MM.1S (cell line): Measurements from ENCODE around the gene DCPS.
A peak's percentile ranks its signal among the peaks of the same experiment; 100 is the strongest.
"Not testable (repeated sequence)": the region's sequence is repeated elsewhere in the genome, so short reads cannot be mapped to it uniquely, and the experiment has no call there.

Experiments used
- DNase-seq: peaks from one replicate; pipeline ENCODE4 v3.0.0-alpha.2; 2015
- H2AFZ ChIP-seq: fragments of 300-600 bp; sonication (generic); 2 replicates; pipeline ENCODE4 v1.6.0; 2016; ENCODE audit warnings: antibody characterized with exemption, low read length
- H3F3A ChIP-seq: fragments of 300-600 bp; sonication (generic); 2 replicates; pipeline ENCODE4 v1.6.1; 2016; ENCODE audit warnings: mild to moderate bottlenecking, antibody characterized with exemption, low read length, moderate library complexity, mixed read lengths; ENCODE audit not compliant: insufficient read depth
- H3K27ac ChIP-seq: fragments of 300-600 bp; sonication (generic); 2 replicates; pipeline ENCODE4 v1.5.1; 2016; ENCODE audit warnings: mild to moderate bottlenecking, low read length
- H3K27me3 ChIP-seq: fragments of 300-600 bp; sonication (generic); replicated peaks from 2 replicates; pipeline ENCODE4 v1.6.0; 2016; ENCODE audit warnings: low read length; ENCODE audit not compliant: insufficient read depth
- H3K36me3 ChIP-seq: fragments of 300-600 bp; sonication (generic); replicated peaks from 2 replicates; pipeline ENCODE4 v1.6.1; 2016; ENCODE audit warnings: mild to moderate bottlenecking, low read length, mixed read lengths; ENCODE audit not compliant: insufficient read depth
- H3K4me1 ChIP-seq: fragments of 300-600 bp; sonication (generic); 2 replicates; pipeline ENCODE4 v1.6.1; 2016; ENCODE audit warnings: low read length, mixed read lengths
- H3K4me2 ChIP-seq: fragments of 300-600 bp; sonication (generic); 2 replicates; pipeline ENCODE4 v1.6.0; 2016; ENCODE audit warnings: low read depth, low read length
- H3K4me3 ChIP-seq: fragments of 300-600 bp; sonication (generic); 2 replicates; pipeline ENCODE4 v1.5.1; 2016; ENCODE audit warnings: low read length, mixed read lengths
- H3K79me2 ChIP-seq: fragments of 300-600 bp; sonication (generic); 2 replicates; pipeline ENCODE4 v1.6.1; 2016; ENCODE audit warnings: mixed run types, low read length, mixed read lengths
- H3K9ac ChIP-seq: fragments of 300-600 bp; sonication (generic); 2 replicates; pipeline ENCODE4 v1.6.1; 2016; ENCODE audit warnings: low read length, mixed read lengths
- H3K9me2 ChIP-seq: fragments of 300-600 bp; sonication (generic); replicated peaks from 2 replicates; pipeline ENCODE4 v1.6.1; 2016; ENCODE audit warnings: mild to moderate bottlenecking, low read length, mixed read lengths; ENCODE audit not compliant: insufficient read depth
- H3K9me3 ChIP-seq: fragments of 300-600 bp; sonication (generic); replicated peaks from 2 replicates; pipeline ENCODE4 v1.6.1; 2016; ENCODE audit warnings: mild to moderate bottlenecking, low read length, mixed read lengths; ENCODE audit not compliant: insufficient read depth
- H4K20me1 ChIP-seq: fragments of 300-600 bp; sonication (generic); 2 replicates; pipeline ENCODE4 v1.6.1; 2016; ENCODE audit warnings: mild to moderate bottlenecking, low read length, moderate library complexity, mixed read lengths; ENCODE audit not compliant: insufficient read depth
- EZH2 ChIP-seq: fragments of 300-600 bp; sonication (generic); optimal IDR thresholded peaks from 2 replicates; pipeline ENCODE3; 2017; ENCODE audit warnings: low read depth, mild to moderate bottlenecking, antibody characterized with exemption, low read length, mixed read lengths
- EZH2phosphoT487 ChIP-seq: fragments of 300-600 bp; sonication (generic); IDR thresholded peaks from 2 replicates; pipeline ENCODE4 v1.6.1; 2018; ENCODE audit warnings: antibody characterized with exemption, low read length
- TF ChIP-seq, protein P1 (sequence below): fragments of 300-600 bp; sonication (generic); IDR thresholded peaks from 2 replicates; pipeline ENCODE4 v1.5.1; 2016; ENCODE audit warnings: antibody characterized with exemption, low read length, mixed read lengths

Gene DCPS

DNA sequence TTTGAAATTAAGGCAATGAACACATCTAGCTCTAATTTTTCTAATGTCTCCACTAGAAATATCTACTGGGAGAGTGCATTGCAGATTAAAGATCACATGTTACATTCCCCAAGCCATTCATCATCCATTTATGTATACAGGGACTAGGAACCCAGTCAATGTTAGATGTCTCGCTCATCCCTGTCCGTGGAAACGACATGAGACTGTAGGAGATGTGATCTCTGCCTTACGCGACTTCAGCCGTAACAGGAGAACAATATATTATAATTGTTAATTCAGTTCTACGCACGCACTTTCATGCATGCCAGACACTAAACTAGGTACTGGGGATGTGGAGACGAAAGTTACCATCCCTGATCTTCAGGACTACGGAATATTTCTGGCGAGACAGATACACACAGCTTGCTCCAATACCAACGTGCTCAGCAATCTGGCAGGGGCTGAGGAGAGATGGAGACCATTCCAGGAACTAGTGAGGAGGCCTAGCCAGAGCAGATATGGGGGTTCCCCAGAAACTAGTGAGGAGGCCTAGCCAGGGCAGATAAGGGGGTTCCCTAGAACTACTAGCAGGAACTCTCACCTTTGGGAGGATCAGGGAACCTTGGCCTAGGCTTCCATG, 706 bp downstream of the DCPS start:
- H3K4me3 ChIP-seq = peak overlapping the region; percentile 87
- H3K9ac ChIP-seq = peak overlapping the region; percentile 91
- TF ChIP-seq, protein P1, sequence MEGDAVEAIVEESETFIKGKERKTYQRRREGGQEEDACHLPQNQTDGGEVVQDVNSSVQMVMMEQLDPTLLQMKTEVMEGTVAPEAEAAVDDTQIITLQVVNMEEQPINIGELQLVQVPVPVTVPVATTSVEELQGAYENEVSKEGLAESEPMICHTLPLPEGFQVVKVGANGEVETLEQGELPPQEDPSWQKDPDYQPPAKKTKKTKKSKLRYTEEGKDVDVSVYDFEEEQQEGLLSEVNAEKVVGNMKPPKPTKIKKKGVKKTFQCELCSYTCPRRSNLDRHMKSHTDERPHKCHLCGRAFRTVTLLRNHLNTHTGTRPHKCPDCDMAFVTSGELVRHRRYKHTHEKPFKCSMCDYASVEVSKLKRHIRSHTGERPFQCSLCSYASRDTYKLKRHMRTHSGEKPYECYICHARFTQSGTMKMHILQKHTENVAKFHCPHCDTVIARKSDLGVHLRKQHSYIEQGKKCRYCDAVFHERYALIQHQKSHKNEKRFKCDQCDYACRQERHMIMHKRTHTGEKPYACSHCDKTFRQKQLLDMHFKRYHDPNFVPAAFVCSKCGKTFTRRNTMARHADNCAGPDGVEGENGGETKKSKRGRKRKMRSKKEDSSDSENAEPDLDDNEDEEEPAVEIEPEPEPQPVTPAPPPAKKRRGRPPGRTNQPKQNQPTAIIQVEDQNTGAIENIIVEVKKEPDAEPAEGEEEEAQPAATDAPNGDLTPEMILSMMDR = no peak
- TF ChIP-seq EZH2phosphoT487 (no peak), EZH2 (no peak)
- no peaks in the 10 kb centered on the region for H3K9me2 ChIP-seq
- peak overlapping the region; percentile 84 for H3K4me2 ChIP-seq
- H4K20me1 ChIP-seq = no peaks in the 10 kb centered on the region
- peaks cover 51% of the 10 kb centered on the region for H3K79me2 ChIP-seq
- H2AFZ ChIP-seq = peak overlapping the region; percentile 91
- peak; percentile 56 for DNase-seq
- peaks cover 22% of the 10 kb centered on the region for H3K4me1 ChIP-seq
- H3K27ac ChIP-seq = peak overlapping the region; percentile 87
- no peaks in the 10 kb centered on the region for H3K27me3 ChIP-seq
- H3K36me3 ChIP-seq = 0 out of 2 replicates have a peak, but pooled peaks cover 3% of the 10 kb centered on the region
- H3K9me3 ChIP-seq = no peaks in the 10 kb centered on the region
- peaks cover 41% of the 10 kb centered on the region for H3F3A ChIP-seq

GRCh38 chr11:126305699-126306098, 1.8 kb downstream of the DCPS start:
- H3K4me3 ChIP-seq = no peak overlapping the region; the same call in 1 of the 2 replicates
- peaks cover 50% of the 10 kb centered on the region for H3F3A ChIP-seq
- H3K9me2 ChIP-seq = no peaks in the 10 kb centered on the region
- H3K79me2 ChIP-seq = peaks cover 57% of the 10 kb centered on the region
- H3K27ac ChIP-seq = peak overlapping the region; percentile 87
- no peaks in the 10 kb centered on the region for H3K27me3 ChIP-seq
- H3K9ac ChIP-seq = peak overlapping the region; percentile 34; the same call in 1 of the 2 replicates
- no peak overlapping the region for H2AFZ ChIP-seq
- TF ChIP-seq EZH2phosphoT487 = no peak
- H3K36me3 ChIP-seq = 0 out of 2 replicates have a peak, but pooled peaks cover 3% of the 10 kb centered on the region
- H4K20me1 ChIP-seq = no peaks in the 10 kb centered on the region
- peaks cover 33% of the 10 kb centered on the region for H3K4me1 ChIP-seq
- H3K4me2 ChIP-seq = peak overlapping the region; percentile 29; the same call in 1 of the 2 replicates
- peak; percentile 97 for DNase-seq
- H3K9me3 ChIP-seq = no peaks in the 10 kb centered on the region

GRCh38 chr11:126307706-126308105, 3.8 kb downstream of the DCPS start:
- peak; percentile 42 for DNase-seq
- Histone ChIP-seq H3K36me3 (0 out of 2 replicates have a peak, but pooled peaks cover 3% of the 10 kb centered on the region), H3K4me2 (0 out of 2 replicates have a peak overlapping the region, but pooled peaks have one; percentile 8), H3K4me3 (no peak overlapping the region), H3K9ac (no peak overlapping the region), H3F3A (peaks cover 69% of the 10 kb centered on the region), H4K20me1 (no peaks in the 10 kb centered on the region), H3K27ac (peak overlapping the region; percentile 11; the same call in 1 of the 2 replicates), H3K4me1 (peaks cover 50% of the 10 kb centered on the region), H3K79me2 (peaks cover 63% of the 10 kb centered on the region), H2AFZ (no peak overlapping the region), H3K9me3 (no peaks in the 10 kb centered on the region), H3K27me3 (no peaks in the 10 kb centered on the region), H3K9me2 (no peaks in the 10 kb centered on the region)
- no peak for TF ChIP-seq EZH2
- TF ChIP-seq, protein P1 = peak; percentile 29; the same call in 1 of the 2 replicates
- no peak for TF ChIP-seq EZH2phosphoT487

GRCh38 chr11:126308271-126308671, 4.4 kb downstream of the DCPS start:
- Histone ChIP-seq H3F3A (peaks cover 74% of the 10 kb centered on the region), H3K4me1 (peaks cover 55% of the 10 kb centered on the region), H3K9me2 (no peaks in the 10 kb centered on the region), H3K9ac (no peak overlapping the region), H3K27ac (peak overlapping the region; percentile 11; the same call in 1 of the 2 replicates), H3K79me2 (peaks cover 63% of the 10 kb centered on the region), H3K9me3 (no peaks in the 10 kb centered on the region), H3K4me3 (no peak overlapping the region), H4K20me1 (no peaks in the 10 kb centered on the region), H3K36me3 (0 out of 2 replicates have a peak, but pooled peaks cover 3% of the 10 kb centered on the region), H2AFZ (no peak overlapping the region), H3K4me2 (0 out of 2 replicates have a peak overlapping the region, but pooled peaks have one; percentile 8), H3K27me3 (no peaks in the 10 kb centered on the region)
- no peak for DNase-seq
- TF ChIP-seq EZH2 (no peak), EZH2phosphoT487 (no peak)
- TF ChIP-seq, protein P1 = no peak

- not testable (repeated sequence) for H2AFZ ChIP-seq, H3K9me3 ChIP-seq, H4K20me1 ChIP-seq, H3K4me2 ChIP-seq, H3K4me3 ChIP-seq, H3K36me3 ChIP-seq, H3K27me3 ChIP-seq, H3K9me2 ChIP-seq, H3K27ac ChIP-seq, DNase-seq, H3K9ac ChIP-seq
- Histone ChIP-seq H3K79me2 (peaks cover 63% of the 10 kb centered on the region), H3F3A (peaks cover 74% of the 10 kb centered on the region), H3K4me1 (peaks cover 60% of the 10 kb centered on the region)
Observed at GRCh38 chr11:126308771-126309170, 4.9 kb downstream of the DCPS start.
